GM21390 (cell line): ENCODE results near the gene GMNN.
"Not testable (repeated sequence)": the region's sequence is repeated elsewhere in the genome, so short reads cannot be mapped to it uniquely, and the experiment has no call there.

Experiments used
- ATAC-seq: cut with Tn5 transposase; IDR thresholded peaks from one replicate; pipeline ENCODE4 v1.9.1; 2021; ENCODE audit not compliant: unreplicated experiment

Gene GMNN

GRCh38 chr6:24761193-24761835, 13.4 kb upstream of the GMNN start:
- no peak for ATAC-seq

GRCh38 chr6:24761851-24762250, 12.9 kb upstream of the GMNN start:
- ATAC-seq, result no peak

- no peak for ATAC-seq
Observed at GRCh38 chr6:24763578-24763977, 11.2 kb upstream of the GMNN start.

- not testable (repeated sequence) for ATAC-seq
Observed at GRCh38 chr6:24764833-24765828, 9.6 kb upstream of the GMNN start.

DNA sequence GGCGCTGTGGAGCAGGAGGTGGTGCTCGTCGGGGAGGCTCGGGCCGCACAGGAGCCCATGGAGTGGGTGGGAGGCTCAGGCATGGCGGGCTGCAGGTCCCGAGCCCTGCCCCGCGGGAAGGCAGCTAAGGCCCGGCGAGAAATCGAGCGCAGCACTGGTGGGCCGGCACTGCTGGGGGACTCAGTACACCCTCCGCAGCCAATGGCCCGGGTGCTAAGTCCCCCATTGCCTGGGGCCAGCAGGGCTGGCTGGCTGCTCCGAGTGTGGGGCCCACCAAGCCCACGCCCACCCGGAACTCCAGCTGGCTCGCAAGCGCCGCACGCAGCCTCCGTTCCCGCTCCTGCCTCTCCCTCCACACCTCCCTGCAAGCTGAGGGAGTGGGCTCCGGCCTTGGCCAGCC, 8.8 kb upstream of the GMNN start:
- ATAC-seq, result not testable (repeated sequence)

DNA sequence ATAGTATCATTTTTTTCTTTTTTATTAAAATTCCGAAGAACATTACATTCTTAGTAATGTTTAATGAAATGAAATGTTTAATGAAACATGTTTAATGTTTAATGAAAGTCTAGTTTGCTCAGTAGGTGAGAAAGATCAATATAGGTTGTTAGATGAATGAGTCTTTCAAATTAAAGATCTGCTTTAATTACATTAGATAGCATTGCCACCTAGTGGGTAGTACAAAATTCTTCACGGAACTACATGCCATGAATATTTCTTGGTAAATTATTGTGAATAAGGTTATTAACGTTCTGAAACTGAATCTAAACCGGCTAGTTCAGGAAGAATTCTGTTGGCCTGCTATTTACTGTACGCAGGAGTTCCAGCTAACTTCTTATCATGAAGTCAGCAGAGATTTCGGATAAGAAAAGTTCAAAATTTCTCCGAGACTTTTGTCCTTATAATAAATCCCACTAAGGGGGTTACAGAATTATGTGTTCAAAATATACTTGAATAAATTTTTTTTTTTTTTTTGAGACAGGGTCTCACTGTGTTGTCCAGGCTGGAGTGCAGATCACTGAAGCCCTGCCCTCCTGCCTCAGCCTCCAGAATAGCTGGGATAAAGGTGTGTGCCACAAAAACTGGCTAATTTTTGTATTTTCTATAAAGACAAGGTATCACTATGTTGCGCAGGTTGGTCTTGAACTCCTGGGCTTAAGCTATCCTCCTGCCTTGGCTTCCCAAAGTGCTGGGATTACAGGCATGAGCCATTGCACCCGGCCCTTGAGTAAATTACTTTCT, 7.9 kb upstream of the GMNN start:
- no peak for ATAC-seq

- ATAC-seq, result no peak
Observed at GRCh38 chr6:24768361-24768760, 6.4 kb upstream of the GMNN start.

GRCh38 chr6:24775520-24776058, 852 bp downstream of the GMNN start:
- peak; percentile 6 for ATAC-seq

- no peak for ATAC-seq
Observed at GRCh38 chr6:24777227-24777626, 2.5 kb downstream of the GMNN start.

- ATAC-seq, result no peak
Observed at GRCh38 chr6:24778121-24778520, 3.4 kb downstream of the GMNN start.

GRCh38 chr6:24778878-24779277, 4.1 kb downstream of the GMNN start:
- ATAC-seq, result no peak

GRCh38 chr6:24779416-24780016, 4.8 kb downstream of the GMNN start:
- ATAC-seq, result no peak

- ATAC-seq, result no peak
Observed at GRCh38 chr6:24780206-24780605, 5.5 kb downstream of the GMNN start.

DNA sequence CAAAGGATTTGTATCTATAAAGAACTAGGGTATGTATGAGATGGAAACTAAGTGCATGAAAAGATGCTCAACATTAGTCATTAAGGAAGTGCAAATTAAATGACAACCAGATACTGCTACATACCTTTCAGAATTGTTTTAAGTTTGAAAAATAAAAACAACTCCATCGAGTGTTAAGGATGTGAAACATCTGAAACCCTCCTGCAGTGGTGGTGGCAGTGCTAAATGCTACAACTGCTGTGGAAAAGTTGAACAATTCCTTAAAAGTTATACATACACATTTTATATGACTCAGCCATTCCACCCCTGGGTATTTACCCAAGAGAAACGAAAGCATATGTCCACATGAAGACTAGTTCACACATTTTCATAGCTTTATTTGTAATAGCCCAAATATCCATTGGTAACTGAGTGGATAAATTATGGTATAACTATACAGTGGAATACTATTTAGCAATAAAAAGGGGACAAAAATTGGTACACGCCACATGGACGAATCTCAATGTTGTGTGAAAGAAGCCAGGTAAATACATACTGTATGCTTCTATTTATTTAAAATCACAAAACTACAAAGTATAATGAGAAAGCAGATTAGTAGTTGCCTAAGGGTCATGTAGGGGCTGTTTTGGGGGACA, 13.4 kb downstream of the GMNN start:
- no peak for ATAC-seq

- ATAC-seq, result no peak
Observed at GRCh38 chr6:24795106-24795505, 20.4 kb downstream of the GMNN start.

DNA sequence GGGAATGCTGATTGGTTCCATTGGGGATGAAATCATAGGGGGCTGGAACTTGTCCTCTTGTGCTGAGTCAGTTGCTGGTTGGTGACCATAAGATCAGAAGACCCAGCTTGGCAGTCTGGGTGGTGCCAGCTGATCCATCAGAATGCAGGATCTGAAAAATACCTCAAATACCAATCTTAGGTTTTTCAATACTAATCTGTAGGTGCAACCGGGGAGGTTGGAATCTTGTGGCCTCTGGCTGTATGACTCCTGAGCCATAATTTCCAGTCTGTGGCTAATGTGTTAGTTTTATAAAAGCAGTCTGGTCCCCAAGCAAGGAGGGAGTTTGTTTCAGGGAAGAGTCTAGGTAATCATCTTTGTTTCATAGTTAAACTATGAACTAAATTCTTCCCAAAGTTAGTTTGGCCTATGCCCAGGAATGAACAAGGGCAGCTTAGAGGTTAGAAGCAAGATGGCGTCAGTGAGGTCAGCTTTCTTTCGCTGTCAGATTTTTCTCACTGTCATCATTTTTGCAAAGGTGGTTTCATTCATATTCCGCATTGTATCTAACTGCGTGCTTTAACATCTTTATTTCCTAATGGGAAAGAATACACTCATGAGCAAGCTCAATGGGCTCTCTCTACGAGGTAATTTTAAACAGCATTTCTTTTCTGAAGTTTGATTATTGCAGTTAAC, 22.0 kb downstream of the GMNN start:
- no peak for ATAC-seq

- ATAC-seq, result no peak
Observed at GRCh38 chr6:24797596-24798216, 23.0 kb downstream of the GMNN start.

DNA sequence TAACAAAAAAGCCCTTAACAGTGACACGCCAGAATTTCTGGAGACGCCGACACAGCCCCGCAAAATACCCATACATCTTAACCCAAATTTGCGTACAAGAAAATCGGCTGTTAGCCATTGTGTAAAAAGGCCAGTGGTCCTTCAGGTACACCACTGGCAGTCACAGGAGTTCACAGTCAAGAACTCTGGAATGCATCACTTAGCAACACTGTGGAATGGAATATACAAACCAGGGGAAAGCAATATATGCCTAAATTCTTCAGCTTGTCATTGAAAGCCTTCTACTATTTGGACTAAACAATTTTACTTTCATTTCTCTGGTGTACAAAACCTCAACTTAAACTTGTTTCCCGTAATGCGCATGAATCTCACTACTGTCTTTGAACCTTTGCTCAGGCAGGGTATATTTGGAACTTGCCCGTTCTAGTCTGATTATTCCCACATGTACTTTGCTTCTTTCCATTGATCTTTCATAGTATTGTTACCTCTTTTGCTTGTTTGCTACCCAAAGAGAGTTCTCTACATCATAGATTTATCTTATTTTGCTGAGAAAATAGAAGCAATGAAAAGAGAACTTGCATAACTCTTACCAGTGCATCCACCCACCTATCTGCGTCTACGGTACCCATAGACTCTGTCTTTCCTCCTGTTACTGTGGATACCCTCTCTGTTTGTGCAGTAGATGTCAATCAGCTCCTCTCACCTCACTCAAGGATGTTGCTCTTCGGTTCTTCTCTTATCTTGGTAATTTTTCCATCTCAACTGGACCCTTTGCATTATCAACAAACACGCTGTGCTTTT, 24.2 kb downstream of the GMNN start, which contains the start of gene ARMH2:
TSS of gene ARMH2 (minus strand) at position 178 of the 801 bp plus-strand sequence. CDS start at position 118, 60 bp downstream.
- no peak for ATAC-seq
